ENCODE measurements around the gene GEMIN4.

GRCh38 chr17:799261-799660 is 47.2 kb upstream of the GEMIN4 start:
- TF ChIP-seq CTCF (conservative IDR thresholded peaks at IDR 0.05; ENCODE audit: low read depth, low read length) (no peak), POLR2A (IDR thresholded peaks at IDR 0.05; ENCODE audit: low read depth, low read length) (no peak), MXI1 (IDR thresholded peaks at IDR 0.05; ENCODE audit: borderline replicate concordance, low read depth, low read length) (no peak), CHD1 (IDR thresholded peaks at IDR 0.05; ENCODE audit: low read depth, low read length) (no peak), BHLHE40 (IDR thresholded peaks at IDR 0.05; ENCODE audit: low read depth, low read length) (no peak), RAD21 (IDR thresholded peaks at IDR 0.05; ENCODE audit: low read length) (no peak), MAFK (IDR thresholded peaks at IDR 0.05; ENCODE audit: low read depth, low read length) (no peak), NFE2L2 (IDR thresholded peaks at IDR 0.05; ENCODE audit: low read depth, low read length) (no peak), FOS (IDR thresholded peaks at IDR 0.05; ENCODE audit: low read depth, low read length) (no peak)

Data from IMR-90 (cell line).